Measurements from ENCODE around the gene PHLDA3.
"Not testable (repeated sequence)": the region's sequence is repeated elsewhere in the genome, so short reads cannot be mapped to it uniquely, and the experiment has no call there.

The PHLDA3 gene

GRCh38 chr1:201504179-201504631, 35.2 kb upstream of the PHLDA3 start:
- no peak for DNase-seq (ENCODE audit: extremely low read depth in 1 of 2, low read depth in 1 of 2)

GRCh38 chr1:201503397-201504176, 34.6 kb upstream of the PHLDA3 start:
- DNase-seq (ENCODE audit: extremely low read depth in 1 of 2, low read depth in 1 of 2), result no peak

GRCh38 chr1:201502511-201502857, 33.5 kb upstream of the PHLDA3 start:
- DNase-seq (ENCODE audit: extremely low read depth in 1 of 2, low read depth in 1 of 2), result no peak

- DNase-seq (ENCODE audit: extremely low read depth in 1 of 2, low read depth in 1 of 2), result no peak
Measured at GRCh38 chr1:201501812-201502510, 33.0 kb upstream of the PHLDA3 start.

GRCh38 chr1:201501144-201501543, 32.2 kb upstream of the PHLDA3 start:
- DNase-seq (ENCODE audit: extremely low read depth in 1 of 2, low read depth in 1 of 2), result no peak

GRCh38 chr1:201500670-201501120, 31.7 kb upstream of the PHLDA3 start:
- DNase-seq (ENCODE audit: extremely low read depth in 1 of 2, low read depth in 1 of 2), result no peak

GRCh38 chr1:201499795-201500669, 31.0 kb upstream of the PHLDA3 start:
- no peak for DNase-seq (ENCODE audit: extremely low read depth in 1 of 2, low read depth in 1 of 2)

GRCh38 chr1:201499191-201499590, 30.2 kb upstream of the PHLDA3 start:
- no peak for DNase-seq (ENCODE audit: extremely low read depth in 1 of 2, low read depth in 1 of 2)

- no peak for DNase-seq (ENCODE audit: extremely low read depth in 1 of 2, low read depth in 1 of 2)
Measured at GRCh38 chr1:201498621-201499020, 29.6 kb upstream of the PHLDA3 start.

- no peak for DNase-seq (ENCODE audit: extremely low read depth in 1 of 2, low read depth in 1 of 2)
Measured at GRCh38 chr1:201497935-201498509, 29.0 kb upstream of the PHLDA3 start.

GRCh38 chr1:201496296-201496690, 27.3 kb upstream of the PHLDA3 start:
- no peak for DNase-seq (ENCODE audit: extremely low read depth in 1 of 2, low read depth in 1 of 2)

GRCh38 chr1:201495551-201496295, 26.7 kb upstream of the PHLDA3 start:
- DNase-seq (ENCODE audit: extremely low read depth in 1 of 2, low read depth in 1 of 2), result no peak

- no peak for DNase-seq (ENCODE audit: extremely low read depth in 1 of 2, low read depth in 1 of 2)
Measured at GRCh38 chr1:201493757-201494617, 25.0 kb upstream of the PHLDA3 start.

- DNase-seq (ENCODE audit: extremely low read depth in 1 of 2, low read depth in 1 of 2), result not testable (repeated sequence)
Measured at GRCh38 chr1:201493026-201493656, 24.2 kb upstream of the PHLDA3 start.

- no peak for DNase-seq (ENCODE audit: extremely low read depth in 1 of 2, low read depth in 1 of 2)
Measured at GRCh38 chr1:201491896-201492511, 23.0 kb upstream of the PHLDA3 start.

GRCh38 chr1:201490708-201491131, 21.7 kb upstream of the PHLDA3 start:
- no peak for DNase-seq (ENCODE audit: extremely low read depth in 1 of 2, low read depth in 1 of 2)

- no peak for DNase-seq (ENCODE audit: extremely low read depth in 1 of 2, low read depth in 1 of 2)
Measured at GRCh38 chr1:201489643-201490261, 20.8 kb upstream of the PHLDA3 start.

All from activated CD8-positive, alpha-beta memory T cell treated with anti-CD3 and anti-CD28 coated beads for 1 hour (primary cell).